ENCODE results near the gene CDH22.

Gene CDH22

DNA sequence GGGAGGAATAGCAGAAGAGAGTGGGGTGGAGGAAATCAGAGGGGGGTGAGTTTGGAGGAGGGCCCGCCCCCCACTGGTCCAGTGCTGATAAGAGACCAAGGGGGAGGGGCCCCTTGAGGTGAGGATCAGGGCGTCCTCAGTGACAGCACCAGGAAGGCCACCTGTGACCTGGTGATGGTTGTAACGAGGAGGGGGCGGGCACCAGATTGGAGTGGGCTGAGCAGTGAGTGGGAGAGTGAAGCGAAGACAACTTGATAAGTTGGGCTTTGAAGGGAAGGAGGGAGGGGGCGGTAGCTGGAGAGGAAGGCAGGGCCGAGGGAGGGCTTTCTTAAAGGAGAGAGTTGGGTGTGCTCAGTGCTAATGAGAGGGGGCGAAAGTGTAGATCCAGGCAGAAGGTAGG, 30.7 kb downstream of the CDH22 start:
- DNase-seq (ENCODE audit: low read depth in 1 of 2, low spot score in 1 of 2) = no peak
- in situ Hi-C loops (cut with HindIII; ENCODE audit: low pct_unique_long_range_greater_than_20kb, low sequenced_read_pairs) = no loop called here
- TF ChIP-seq JUND (IDR thresholded peaks at IDR 0.05; ENCODE audit: low read depth) = no peak

- in situ Hi-C loops (cut with HindIII; ENCODE audit: low pct_unique_long_range_greater_than_20kb, low sequenced_read_pairs) = no loop called here
- TF ChIP-seq JUND (IDR thresholded peaks at IDR 0.05; ENCODE audit: low read depth) = no peak
- no peak for DNase-seq (ENCODE audit: low read depth in 1 of 2, low spot score in 1 of 2)
Observed at GRCh38 chr20:46276531-46276930, 31.8 kb downstream of the CDH22 start.

DNA sequence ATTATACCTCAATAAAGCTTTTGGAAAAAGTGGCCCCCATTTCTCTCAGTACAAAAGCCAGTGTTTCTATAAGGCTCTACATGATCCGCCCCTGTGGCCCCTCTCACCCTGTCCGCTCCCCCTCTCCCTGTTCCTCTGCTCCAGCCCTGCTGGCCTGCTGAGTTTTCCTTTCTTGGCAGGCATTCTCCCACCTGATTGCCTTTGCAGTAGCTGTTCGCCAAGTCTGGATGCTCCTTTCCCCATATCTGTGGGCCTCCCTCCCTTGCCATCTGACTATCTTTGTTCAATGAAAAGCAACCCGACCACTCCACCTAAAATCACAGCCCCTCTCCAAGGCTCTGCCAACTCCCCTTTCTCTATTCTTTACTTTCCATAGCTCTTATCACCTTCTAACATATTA, 33.2 kb downstream of the CDH22 start:
- DNase-seq (ENCODE audit: low read depth in 1 of 2, low spot score in 1 of 2) = no peak
- in situ Hi-C loops (cut with HindIII; ENCODE audit: low pct_unique_long_range_greater_than_20kb, low sequenced_read_pairs) = no loop called here
- TF ChIP-seq JUND (IDR thresholded peaks at IDR 0.05; ENCODE audit: low read depth) = no peak

DNA sequence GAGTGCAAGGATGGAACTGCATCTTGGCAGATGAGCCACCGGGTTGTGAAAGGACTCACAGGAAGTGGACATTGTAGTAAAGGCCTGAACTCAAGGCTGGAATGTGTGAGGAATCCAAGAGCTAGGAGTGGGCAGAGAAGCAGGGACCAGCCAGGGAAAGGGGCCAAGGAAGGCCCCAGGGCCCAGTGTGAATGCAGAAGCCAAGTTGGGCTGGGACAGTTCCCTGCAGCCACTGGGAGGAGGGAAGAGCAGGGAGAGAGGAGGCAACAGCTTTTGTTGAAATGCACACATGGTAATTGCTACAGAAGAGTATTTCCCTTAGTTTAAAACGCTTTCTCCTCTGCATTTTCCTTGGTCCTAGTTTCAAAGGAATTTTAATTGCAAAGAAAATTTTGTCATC, 34.6 kb downstream of the CDH22 start:
- no peak for TF ChIP-seq JUND (IDR thresholded peaks at IDR 0.05; ENCODE audit: low read depth)
- DNase-seq (ENCODE audit: low read depth in 1 of 2, low spot score in 1 of 2) = no peak
- in situ Hi-C loops (cut with HindIII; ENCODE audit: low pct_unique_long_range_greater_than_20kb, low sequenced_read_pairs) = no loop called here

DNA sequence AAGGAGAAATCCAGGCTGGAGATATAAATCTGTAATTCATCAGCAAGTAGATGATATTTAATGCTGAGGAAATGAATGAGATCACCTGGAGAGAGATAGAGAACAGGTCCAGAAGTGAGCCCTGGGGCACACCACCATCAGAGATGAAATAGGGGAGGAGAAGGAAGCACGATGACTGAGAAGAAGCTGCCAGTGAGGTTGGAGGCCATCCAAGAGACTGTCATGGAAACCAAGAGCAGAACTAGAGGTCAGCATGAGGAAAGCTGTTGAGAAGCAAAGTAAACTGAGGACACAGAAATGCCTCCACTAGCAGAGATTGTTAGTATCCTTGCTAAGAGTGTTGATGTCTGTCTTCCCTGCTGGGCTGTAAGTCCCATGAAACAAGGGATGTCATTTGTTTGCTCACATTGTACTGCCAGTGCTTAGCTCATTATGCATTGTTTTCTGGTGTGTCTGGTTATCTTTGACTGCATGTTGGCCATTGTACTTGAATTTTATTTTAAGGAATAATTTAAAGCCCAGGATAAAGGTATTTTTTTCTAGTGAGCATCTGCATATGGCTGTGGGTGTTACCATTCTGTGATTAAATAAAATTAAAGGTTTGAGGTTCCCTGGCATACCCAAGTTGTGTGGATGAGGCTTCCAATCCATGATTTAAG, 35.8 kb downstream of the CDH22 start:
- no peak for TF ChIP-seq JUND (IDR thresholded peaks at IDR 0.05; ENCODE audit: low read depth)
- in situ Hi-C loops (cut with HindIII; ENCODE audit: low pct_unique_long_range_greater_than_20kb, low sequenced_read_pairs) = no loop called here
- no peak for DNase-seq (ENCODE audit: low read depth in 1 of 2, low spot score in 1 of 2)

GRCh38 chr20:46270977-46271744, 37.1 kb downstream of the CDH22 start:
- no peak for TF ChIP-seq JUND (IDR thresholded peaks at IDR 0.05; ENCODE audit: low read depth)
- in situ Hi-C loops (cut with HindIII; ENCODE audit: low pct_unique_long_range_greater_than_20kb, low sequenced_read_pairs) = no loop called here
- no peak for DNase-seq (ENCODE audit: low read depth in 1 of 2, low spot score in 1 of 2)

- DNase-seq (ENCODE audit: low read depth in 1 of 2, low spot score in 1 of 2) = no peak
- TF ChIP-seq JUND (IDR thresholded peaks at IDR 0.05; ENCODE audit: low read depth) = no peak
- in situ Hi-C loops (cut with HindIII; ENCODE audit: low pct_unique_long_range_greater_than_20kb, low sequenced_read_pairs) = no loop called here
Observed at GRCh38 chr20:46269372-46269771, 38.9 kb downstream of the CDH22 start.

GRCh38 chr20:46268662-46269061, 39.6 kb downstream of the CDH22 start:
- in situ Hi-C loops (cut with HindIII; ENCODE audit: low pct_unique_long_range_greater_than_20kb, low sequenced_read_pairs) = no loop called here
- no peak for TF ChIP-seq JUND (IDR thresholded peaks at IDR 0.05; ENCODE audit: low read depth)
- DNase-seq (ENCODE audit: low read depth in 1 of 2, low spot score in 1 of 2) = no peak

DNA sequence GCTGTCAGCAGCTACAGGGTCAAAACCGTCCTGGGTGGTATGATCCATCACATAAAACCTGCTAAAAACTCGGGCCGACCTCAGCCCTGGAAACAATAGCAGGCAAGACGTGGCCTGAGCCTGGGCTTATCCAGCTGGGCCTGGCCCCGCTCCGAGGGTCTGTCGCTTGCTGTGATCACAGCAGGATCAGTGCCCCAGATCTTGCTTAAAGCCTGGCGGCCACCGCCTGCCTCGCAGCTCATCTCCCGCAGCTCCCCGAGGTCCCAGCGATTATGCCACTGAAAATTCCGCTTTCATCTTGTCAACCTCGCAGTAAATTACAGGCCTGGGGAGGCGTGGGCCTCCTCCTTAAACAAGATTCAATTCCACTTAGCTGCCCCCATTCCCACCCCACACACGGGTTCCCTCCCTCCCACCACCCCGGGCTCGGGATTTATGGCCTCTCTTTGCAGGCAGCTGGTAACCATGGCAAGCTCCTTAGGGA, 40.1 kb downstream of the CDH22 start:
- no peak for TF ChIP-seq JUND (IDR thresholded peaks at IDR 0.05; ENCODE audit: low read depth)
- no peak for DNase-seq (ENCODE audit: low read depth in 1 of 2, low spot score in 1 of 2)
- in situ Hi-C loops (cut with HindIII; ENCODE audit: low pct_unique_long_range_greater_than_20kb, low sequenced_read_pairs) = no loop called here

DNA sequence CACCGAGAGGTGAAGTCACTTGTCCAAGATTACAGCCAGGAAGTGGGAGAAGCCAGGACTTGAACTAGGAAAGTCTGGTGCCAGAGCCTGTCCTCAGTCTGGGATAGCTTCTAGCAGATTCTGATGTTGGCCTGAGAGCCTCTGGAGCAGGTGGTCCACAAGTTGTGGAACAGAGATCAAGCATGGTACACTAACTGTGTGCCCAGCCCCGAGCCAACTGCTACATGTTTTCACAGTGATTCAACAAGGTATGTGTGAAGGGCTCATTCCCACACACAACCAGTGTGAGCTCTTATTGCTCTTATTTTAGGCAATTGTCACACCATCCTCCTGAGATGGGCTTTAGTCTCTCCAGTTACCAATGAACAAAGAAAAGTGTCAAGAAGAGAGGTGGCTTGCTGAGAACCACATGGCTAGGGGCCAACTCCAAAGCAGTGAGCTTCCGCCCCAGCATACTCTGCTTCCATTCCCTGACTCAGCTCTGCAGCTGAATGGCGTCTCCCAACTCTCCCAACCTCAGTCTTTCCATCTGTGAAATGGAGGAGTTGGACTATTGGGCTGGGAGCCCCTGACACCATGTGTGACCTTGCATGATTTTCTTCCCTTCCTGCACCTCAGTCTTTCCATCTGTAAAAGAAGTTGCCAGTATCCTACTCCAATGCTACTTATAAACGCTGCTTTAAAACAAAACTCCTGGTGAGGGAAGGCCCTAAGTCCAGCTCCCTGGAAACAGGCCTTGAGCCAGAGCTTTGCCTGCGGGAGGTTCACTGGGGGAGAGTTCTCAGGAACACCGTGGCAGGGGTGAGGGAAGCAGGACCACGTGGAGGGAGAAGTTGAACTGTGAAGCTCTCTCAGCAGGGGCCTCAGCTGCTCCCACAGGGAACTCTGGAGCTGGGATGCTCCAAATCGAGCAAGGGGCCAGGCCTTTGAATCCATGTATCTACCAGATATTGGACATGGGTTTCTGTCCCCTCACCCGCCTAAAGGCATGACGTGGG, 40.9 kb downstream of the CDH22 start:
- TF ChIP-seq JUND (IDR thresholded peaks at IDR 0.05; ENCODE audit: low read depth) = no peak
- DNase-seq (ENCODE audit: low read depth in 1 of 2, low spot score in 1 of 2) = no peak
- in situ Hi-C loops (cut with HindIII; ENCODE audit: low pct_unique_long_range_greater_than_20kb, low sequenced_read_pairs) = no loop called here

GRCh38 chr20:46265539-46265938, 42.8 kb downstream of the CDH22 start:
- DNase-seq (ENCODE audit: low read depth in 1 of 2, low spot score in 1 of 2) = no peak
- in situ Hi-C loops (cut with HindIII; ENCODE audit: low pct_unique_long_range_greater_than_20kb, low sequenced_read_pairs) = no loop called here
- no peak for TF ChIP-seq JUND (IDR thresholded peaks at IDR 0.05; ENCODE audit: low read depth)

DNA sequence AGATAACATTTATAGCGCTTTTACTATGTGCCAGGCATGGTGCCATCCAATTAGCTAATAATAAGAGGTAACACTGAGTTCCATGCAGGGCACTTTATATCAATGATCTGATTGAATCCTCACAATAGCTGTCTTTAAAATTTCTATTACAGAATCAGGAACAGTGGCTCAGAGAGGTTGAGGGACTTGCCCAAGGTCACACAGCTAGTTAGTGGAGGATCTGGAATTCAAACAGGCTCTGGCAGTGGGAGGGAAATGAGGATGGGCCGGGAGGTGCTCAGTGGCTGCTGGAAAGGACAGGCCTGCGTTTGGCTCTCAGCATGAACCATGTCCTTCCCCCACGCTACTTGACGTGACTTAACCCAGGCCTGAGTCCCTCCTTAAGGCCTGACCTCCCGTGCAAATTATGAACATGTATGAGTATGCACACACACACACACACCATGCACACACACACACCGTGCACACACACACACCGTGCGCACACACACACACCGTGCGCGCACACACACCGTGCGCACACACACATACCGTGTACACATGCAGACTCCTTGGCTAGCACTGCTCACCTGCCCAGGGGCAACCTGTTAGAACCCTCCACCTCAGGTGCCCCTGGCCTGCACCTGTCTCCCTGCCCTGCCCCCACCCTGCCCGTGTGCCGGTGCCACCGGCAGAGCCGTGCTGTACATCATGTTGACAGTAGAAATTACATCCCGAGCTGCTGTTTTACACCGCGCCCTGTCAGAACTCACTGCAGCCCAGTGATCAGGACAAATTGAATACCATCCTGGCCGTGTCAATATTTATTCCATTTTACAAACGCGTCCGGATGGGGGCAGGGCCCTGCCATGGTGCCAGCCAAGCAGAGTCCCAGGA, 43.7 kb downstream of the CDH22 start:
- in situ Hi-C loops (cut with HindIII; ENCODE audit: low pct_unique_long_range_greater_than_20kb, low sequenced_read_pairs) = no loop called here
- DNase-seq (ENCODE audit: low read depth in 1 of 2, low spot score in 1 of 2) = no peak
- no peak for TF ChIP-seq JUND (IDR thresholded peaks at IDR 0.05; ENCODE audit: low read depth)

Measured in T47D (cell line).